GM23248 (cell line): Measurements from ENCODE around the gene SLC45A1.

ENCODE experiments used
- EZH2 ChIP-seq: fragments of 200-600 bp; sonication (generic); IDR thresholded peaks from 2 replicates; pipeline ENCODE4 v1.6.1; 2018; ENCODE audit warnings: antibody characterized with exemption, mild to moderate bottlenecking; ENCODE audit not compliant: insufficient read depth, poor library complexity, severe bottlenecking
- EZH2phosphoT487 ChIP-seq: fragments of 200-600 bp; sonication (generic); IDR thresholded peaks from 2 replicates; pipeline ENCODE4 v1.6.1; 2018; ENCODE audit warnings: antibody characterized with exemption, moderate library complexity, mild to moderate bottlenecking, low read depth; ENCODE audit not compliant: insufficient read depth

- TF ChIP-seq EZH2 (no peak), EZH2phosphoT487 (no peak)
These were observed 11.5 kb downstream of the SLC45A1 start for GRCh38 chr1:8329439-8329838.
